WTC11 (cell line): ENCODE results near the gene BCAM. TPM values are rescaled to one million over a fixed set of nuclear protein-coding genes. Genes with fewer than 3 reads are reported as not detected.

ENCODE experiments used
- ATAC-seq: fragments of 200-7000 bp; cut with Tn5 transposase; 2 replicates; pipeline ENCODE4 v1.10.0; 2021; ENCODE audit warnings: mild to moderate bottlenecking, moderate library complexity
- CTCF ChIA-PET: fragments of 300-600 bp; sonication (Branson Sonifier 250); formaldehyde crosslinking; loops from one replicate; lab custom pipeline; 2021; ENCODE audit warnings: antibody characterized with exemption; lab: Charles Lee
- POLR2A ChIA-PET: fragments of 350-600 bp; sonication (Branson Sonifier 250); formaldehyde crosslinking; loops from one replicate; lab custom pipeline; 2021; ENCODE audit warnings: antibody characterized with exemption; lab: Charles Lee
- DNase-seq: peaks from one replicate; pipeline ENCODE4 v3.0.0; 2021; ENCODE audit warnings: low spot score
- H3K27ac Mint-ChIP-seq: 2 replicates; pipeline ENCODE4 v1.8.0; 2021; ENCODE audit warnings: mixed read lengths
- H3K27me3 Mint-ChIP-seq: 2 replicates; pipeline ENCODE4 v1.8.0; 2021; ENCODE audit warnings: low read depth, mild to moderate bottlenecking, moderate library complexity, mixed read lengths
- H3K36me3 Mint-ChIP-seq: 2 replicates; pipeline ENCODE4 v1.8.0; 2021; ENCODE audit warnings: mixed read lengths
- H3K4me1 Mint-ChIP-seq: 2 replicates; pipeline ENCODE4 v1.8.0; 2022; ENCODE audit warnings: mixed read lengths
- H3K4me3 Mint-ChIP-seq: 2 replicates; pipeline ENCODE4 v1.8.0; 2021; ENCODE audit warnings: mild to moderate bottlenecking, moderate library complexity, mixed read lengths
- H3K9me3 Mint-ChIP-seq: 2 replicates; pipeline ENCODE4 v1.8.0; 2021; ENCODE audit warnings: mixed read lengths
- ATF2 ChIP-seq: sonication (generic); formaldehyde crosslinking; IDR thresholded peaks from 2 replicates; pipeline ENCODE4 v1.8.1; 2022; ENCODE audit warnings: low read depth, missing genetic modification reagents, borderline replicate concordance
- ESRRA ChIP-seq: sonication (generic); formaldehyde crosslinking; IDR thresholded peaks from 2 replicates; pipeline ENCODE4 v1.8.1; 2022; ENCODE audit warnings: mild to moderate bottlenecking, missing genetic modification reagents, borderline replicate concordance
- FOXK1 ChIP-seq: sonication (generic); formaldehyde crosslinking; IDR thresholded peaks from 2 replicates; pipeline ENCODE4 v1.8.0; 2022; ENCODE audit warnings: mild to moderate bottlenecking, moderate library complexity, missing genetic modification reagents
- FOXP4 ChIP-seq: sonication (generic); formaldehyde crosslinking; IDR thresholded peaks from 2 replicates; pipeline ENCODE4 v1.8.0; 2022; ENCODE audit warnings: mild to moderate bottlenecking, missing genetic modification reagents
- MXD4 ChIP-seq: fragments of 250-450 bp; sonication (Bioruptor Pico); IDR thresholded peaks from 2 replicates; pipeline ENCODE4 v1.8.0; 2021; ENCODE audit warnings: mild to moderate bottlenecking, moderate library complexity, borderline replicate concordance
- NR1H2 ChIP-seq: sonication (generic); formaldehyde crosslinking; IDR thresholded peaks from 2 replicates; pipeline ENCODE4 v1.9.0; 2021; ENCODE audit warnings: mild to moderate bottlenecking, moderate library complexity, missing genetic modification reagents
- OVOL2 ChIP-seq: fragments of 250-450 bp; sonication (Bioruptor Pico); IDR thresholded peaks from 2 replicates; pipeline ENCODE4 v1.9.0; 2021; ENCODE audit warnings: mild to moderate bottlenecking, borderline replicate concordance
- PRRX2 ChIP-seq: fragments of 250-450 bp; sonication (Bioruptor Pico); IDR thresholded peaks from 2 replicates; pipeline ENCODE4 v1.8.0; 2021; ENCODE audit warnings: mild to moderate bottlenecking
- RELA ChIP-seq: sonication (generic); formaldehyde crosslinking; IDR thresholded peaks from 2 replicates; pipeline ENCODE4 v1.8.1; 2022; ENCODE audit warnings: missing genetic modification reagents, mild to moderate bottlenecking, borderline replicate concordance
- SOX15 ChIP-seq: fragments of 250-450 bp; sonication (Bioruptor Pico); IDR thresholded peaks from 2 replicates; pipeline ENCODE4 v1.9.0; 2021; ENCODE audit warnings: mild to moderate bottlenecking
- SP1 ChIP-seq: sonication (generic); formaldehyde crosslinking; conservative IDR thresholded peaks from 2 replicates; pipeline ENCODE4 v1.8.1; 2022; ENCODE audit warnings: missing genetic modification reagents
- ZNF317 ChIP-seq: sonication (generic); formaldehyde crosslinking; IDR thresholded peaks from 2 replicates; pipeline ENCODE4 v1.8.1; 2023; ENCODE audit warnings: low read depth, mild to moderate bottlenecking, moderate library complexity, missing genetic modification reagents, borderline replicate concordance
- total RNA-seq: library from RNA; stranded (reverse); gene quantifications from 3 replicates; pipeline ENCODE4 v1.2.3, GENCODE V29; 2021
- TF ChIP-seq, protein P1 (sequence below): sonication (generic); formaldehyde crosslinking; conservative IDR thresholded peaks from 2 replicates; pipeline ENCODE4 v1.8.1; 2023; ENCODE audit warnings: mild to moderate bottlenecking, low read depth, missing genetic modification reagents, moderate library complexity
- TF ChIP-seq, protein P2 (sequence below): sonication (generic); formaldehyde crosslinking; conservative IDR thresholded peaks from 2 replicates; pipeline ENCODE4 v1.8.1; 2022; ENCODE audit warnings: mild to moderate bottlenecking, missing genetic modification reagents
- TF ChIP-seq, protein P3 (sequence below): sonication (generic); formaldehyde crosslinking; IDR thresholded peaks from 2 replicates; pipeline ENCODE4 v1.8.0; 2022; ENCODE audit warnings: missing genetic modification reagents

Gene BCAM
- total RNA-seq, 1 experiment from 2014 or later = 73.1 TPM

- TF ChIP-seq, protein P1, sequence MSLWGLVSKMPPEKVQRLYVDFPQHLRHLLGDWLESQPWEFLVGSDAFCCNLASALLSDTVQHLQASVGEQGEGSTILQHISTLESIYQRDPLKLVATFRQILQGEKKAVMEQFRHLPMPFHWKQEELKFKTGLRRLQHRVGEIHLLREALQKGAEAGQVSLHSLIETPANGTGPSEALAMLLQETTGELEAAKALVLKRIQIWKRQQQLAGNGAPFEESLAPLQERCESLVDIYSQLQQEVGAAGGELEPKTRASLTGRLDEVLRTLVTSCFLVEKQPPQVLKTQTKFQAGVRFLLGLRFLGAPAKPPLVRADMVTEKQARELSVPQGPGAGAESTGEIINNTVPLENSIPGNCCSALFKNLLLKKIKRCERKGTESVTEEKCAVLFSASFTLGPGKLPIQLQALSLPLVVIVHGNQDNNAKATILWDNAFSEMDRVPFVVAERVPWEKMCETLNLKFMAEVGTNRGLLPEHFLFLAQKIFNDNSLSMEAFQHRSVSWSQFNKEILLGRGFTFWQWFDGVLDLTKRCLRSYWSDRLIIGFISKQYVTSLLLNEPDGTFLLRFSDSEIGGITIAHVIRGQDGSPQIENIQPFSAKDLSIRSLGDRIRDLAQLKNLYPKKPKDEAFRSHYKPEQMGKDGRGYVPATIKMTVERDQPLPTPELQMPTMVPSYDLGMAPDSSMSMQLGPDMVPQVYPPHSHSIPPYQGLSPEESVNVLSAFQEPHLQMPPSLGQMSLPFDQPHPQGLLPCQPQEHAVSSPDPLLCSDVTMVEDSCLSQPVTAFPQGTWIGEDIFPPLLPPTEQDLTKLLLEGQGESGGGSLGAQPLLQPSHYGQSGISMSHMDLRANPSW (CRISPR knock-in tag) = no peak
- no peak for TF ChIP-seq OVOL2 (CRISPR knock-in tag)
- TF ChIP-seq, all 79 proteins: peak for 0
These were observed 22.9 kb upstream of the BCAM start (continued) for GRCh38 chr19:44785993-44786392.

DNA sequence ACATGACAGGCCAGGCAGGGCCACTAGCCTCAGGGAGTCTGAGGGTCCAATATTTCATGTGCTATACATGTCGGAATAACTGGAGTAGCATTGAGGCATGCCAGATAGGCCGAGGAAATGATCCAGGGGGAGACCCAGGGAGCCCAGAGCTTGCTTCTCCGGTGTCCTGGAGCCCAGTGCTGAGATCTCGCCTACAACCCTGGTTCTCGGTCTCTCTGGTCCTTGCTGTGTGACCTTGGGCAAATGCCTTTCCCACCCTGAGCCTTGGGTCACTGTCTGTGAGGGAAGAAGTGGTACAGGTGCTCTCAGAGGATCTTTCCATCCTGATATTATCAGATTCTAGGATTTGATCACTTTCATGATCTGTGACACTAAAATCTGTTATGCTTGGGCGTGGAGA, 19.9 kb upstream of the BCAM start:
- POLR2A ChIA-PET = no interaction called here

GRCh38 chr19:44789943-44790483, 18.9 kb upstream of the BCAM start:
- no peaks in the 10 kb centered on the region for H3K27me3 Mint-ChIP-seq
- CTCF ChIA-PET = interaction anchor here (0.8 to 1.2 kb wide), 4 partner anchors 9 to 66 kb away, joined by 3 to 5 read pairs (median 4); no protein-coding TSS in a partner anchor
- no peaks in the 10 kb centered on the region for H3K4me1 Mint-ChIP-seq
- DNase-seq (no peak), ATAC-seq (no peak)
- no peak overlapping the region for H3K4me3 Mint-ChIP-seq
- POLR2A ChIA-PET = no interaction called here
- H3K27ac Mint-ChIP-seq = no peak overlapping the region
- TF ChIP-seq, protein P2, sequence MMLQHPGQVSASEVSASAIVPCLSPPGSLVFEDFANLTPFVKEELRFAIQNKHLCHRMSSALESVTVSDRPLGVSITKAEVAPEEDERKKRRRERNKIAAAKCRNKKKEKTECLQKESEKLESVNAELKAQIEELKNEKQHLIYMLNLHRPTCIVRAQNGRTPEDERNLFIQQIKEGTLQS (CRISPR knock-in tag) = no peak
- no peak for TF ChIP-seq RELA (CRISPR knock-in tag)
- TF ChIP-seq ZNF317 = no peak
- TF ChIP-seq, protein P3, sequence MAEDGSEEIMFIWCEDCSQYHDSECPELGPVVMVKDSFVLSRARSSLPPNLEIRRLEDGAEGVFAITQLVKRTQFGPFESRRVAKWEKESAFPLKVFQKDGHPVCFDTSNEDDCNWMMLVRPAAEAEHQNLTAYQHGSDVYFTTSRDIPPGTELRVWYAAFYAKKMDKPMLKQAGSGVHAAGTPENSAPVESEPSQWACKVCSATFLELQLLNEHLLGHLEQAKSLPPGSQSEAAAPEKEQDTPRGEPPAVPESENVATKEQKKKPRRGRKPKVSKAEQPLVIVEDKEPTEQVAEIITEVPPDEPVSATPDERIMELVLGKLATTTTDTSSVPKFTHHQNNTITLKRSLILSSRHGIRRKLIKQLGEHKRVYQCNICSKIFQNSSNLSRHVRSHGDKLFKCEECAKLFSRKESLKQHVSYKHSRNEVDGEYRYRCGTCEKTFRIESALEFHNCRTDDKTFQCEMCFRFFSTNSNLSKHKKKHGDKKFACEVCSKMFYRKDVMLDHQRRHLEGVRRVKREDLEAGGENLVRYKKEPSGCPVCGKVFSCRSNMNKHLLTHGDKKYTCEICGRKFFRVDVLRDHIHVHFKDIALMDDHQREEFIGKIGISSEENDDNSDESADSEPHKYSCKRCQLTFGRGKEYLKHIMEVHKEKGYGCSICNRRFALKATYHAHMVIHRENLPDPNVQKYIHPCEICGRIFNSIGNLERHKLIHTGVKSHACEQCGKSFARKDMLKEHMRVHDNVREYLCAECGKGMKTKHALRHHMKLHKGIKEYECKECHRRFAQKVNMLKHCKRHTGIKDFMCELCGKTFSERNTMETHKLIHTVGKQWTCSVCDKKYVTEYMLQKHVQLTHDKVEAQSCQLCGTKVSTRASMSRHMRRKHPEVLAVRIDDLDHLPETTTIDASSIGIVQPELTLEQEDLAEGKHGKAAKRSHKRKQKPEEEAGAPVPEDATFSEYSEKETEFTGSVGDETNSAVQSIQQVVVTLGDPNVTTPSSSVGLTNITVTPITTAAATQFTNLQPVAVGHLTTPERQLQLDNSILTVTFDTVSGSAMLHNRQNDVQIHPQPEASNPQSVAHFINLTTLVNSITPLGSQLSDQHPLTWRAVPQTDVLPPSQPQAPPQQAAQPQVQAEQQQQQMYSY (CRISPR knock-in tag) = no peak
- no peak for TF ChIP-seq FOXP4
- TF ChIP-seq OVOL2 (CRISPR knock-in tag) = no peak
- no peak for TF ChIP-seq FOXK1
- TF ChIP-seq SOX15 = no peak
- no peak for TF ChIP-seq ATF2 (CRISPR knock-in tag)
- TF ChIP-seq SP1 (CRISPR knock-in tag) = no peak
- TF ChIP-seq NR1H2 (CRISPR knock-in tag) = no peak
- H3K36me3 Mint-ChIP-seq = peaks cover 38% of the 10 kb centered on the region
- H3K9me3 Mint-ChIP-seq = no peaks in the 10 kb centered on the region

More for the DNA sequence above, 19.9 kb upstream of the BCAM start:
- no peak for DNase-seq
- Mint-ChIP-seq H3K27ac (no peak overlapping the region), H3K9me3 (no peaks in the 10 kb centered on the region), H3K36me3 (peaks cover 39% of the 10 kb centered on the region), H3K27me3 (no peaks in the 10 kb centered on the region), H3K4me1 (peaks cover 5% of the 10 kb centered on the region; the same call in 1 of the 2 replicates)
- no peak for ATAC-seq
- CTCF ChIA-PET = interaction anchor here (1.1 to 1.2 kb wide), 3 partner anchors 10 to 65 kb away, joined by 3 to 5 read pairs (median 4); no protein-coding TSS in a partner anchor
- TF ChIP-seq MXD4 (CRISPR knock-in tag) = no peak
- TF ChIP-seq OVOL2 (CRISPR knock-in tag) = no peak
- no peak for TF ChIP-seq ESRRA (CRISPR knock-in tag)
- TF ChIP-seq PRRX2 (CRISPR knock-in tag) = no peak
- TF ChIP-seq, all 79 proteins: peak for 0
- H3K4me3 Mint-ChIP-seq = no peak overlapping the region
